Coronary artery (tissue), 2 donors: ENCODE measurements around the gene ARHGEF16.

Experiments
- DNase-seq: peaks from one replicate; pipeline ENCODE4 v3.0.0-alpha.2; 2017; ENCODE audit warnings: low spot score
- H3K27ac ChIP-seq, 2 donors: fragments of 200-600 bp; sonication (generic); one replicate each; pipeline ENCODE4 v1.5.1; 2016 to 2019
- H3K4me3 ChIP-seq: fragments of 200-600 bp; sonication (generic); 2 replicates; pipeline ENCODE4 v1.5.1; 2016; ENCODE audit warnings: mild to moderate bottlenecking, moderate library complexity
- TF ChIP-seq, protein P1 (sequence below): fragments of 200-600 bp; sonication (generic); IDR thresholded peaks from one replicate; pipeline ENCODE4 v1.5.1; 2019; ENCODE audit warnings: antibody characterized with exemption

The ARHGEF16 gene

GRCh38 chr1:3519301-3519885, 64.9 kb downstream of the ARHGEF16 start:
- no peak overlapping the region for H3K4me3 ChIP-seq
- H3K27ac ChIP-seq: no peak overlapping the region
- no peak for DNase-seq
- TF ChIP-seq, protein P1, sequence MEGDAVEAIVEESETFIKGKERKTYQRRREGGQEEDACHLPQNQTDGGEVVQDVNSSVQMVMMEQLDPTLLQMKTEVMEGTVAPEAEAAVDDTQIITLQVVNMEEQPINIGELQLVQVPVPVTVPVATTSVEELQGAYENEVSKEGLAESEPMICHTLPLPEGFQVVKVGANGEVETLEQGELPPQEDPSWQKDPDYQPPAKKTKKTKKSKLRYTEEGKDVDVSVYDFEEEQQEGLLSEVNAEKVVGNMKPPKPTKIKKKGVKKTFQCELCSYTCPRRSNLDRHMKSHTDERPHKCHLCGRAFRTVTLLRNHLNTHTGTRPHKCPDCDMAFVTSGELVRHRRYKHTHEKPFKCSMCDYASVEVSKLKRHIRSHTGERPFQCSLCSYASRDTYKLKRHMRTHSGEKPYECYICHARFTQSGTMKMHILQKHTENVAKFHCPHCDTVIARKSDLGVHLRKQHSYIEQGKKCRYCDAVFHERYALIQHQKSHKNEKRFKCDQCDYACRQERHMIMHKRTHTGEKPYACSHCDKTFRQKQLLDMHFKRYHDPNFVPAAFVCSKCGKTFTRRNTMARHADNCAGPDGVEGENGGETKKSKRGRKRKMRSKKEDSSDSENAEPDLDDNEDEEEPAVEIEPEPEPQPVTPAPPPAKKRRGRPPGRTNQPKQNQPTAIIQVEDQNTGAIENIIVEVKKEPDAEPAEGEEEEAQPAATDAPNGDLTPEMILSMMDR: no peak

DNA sequence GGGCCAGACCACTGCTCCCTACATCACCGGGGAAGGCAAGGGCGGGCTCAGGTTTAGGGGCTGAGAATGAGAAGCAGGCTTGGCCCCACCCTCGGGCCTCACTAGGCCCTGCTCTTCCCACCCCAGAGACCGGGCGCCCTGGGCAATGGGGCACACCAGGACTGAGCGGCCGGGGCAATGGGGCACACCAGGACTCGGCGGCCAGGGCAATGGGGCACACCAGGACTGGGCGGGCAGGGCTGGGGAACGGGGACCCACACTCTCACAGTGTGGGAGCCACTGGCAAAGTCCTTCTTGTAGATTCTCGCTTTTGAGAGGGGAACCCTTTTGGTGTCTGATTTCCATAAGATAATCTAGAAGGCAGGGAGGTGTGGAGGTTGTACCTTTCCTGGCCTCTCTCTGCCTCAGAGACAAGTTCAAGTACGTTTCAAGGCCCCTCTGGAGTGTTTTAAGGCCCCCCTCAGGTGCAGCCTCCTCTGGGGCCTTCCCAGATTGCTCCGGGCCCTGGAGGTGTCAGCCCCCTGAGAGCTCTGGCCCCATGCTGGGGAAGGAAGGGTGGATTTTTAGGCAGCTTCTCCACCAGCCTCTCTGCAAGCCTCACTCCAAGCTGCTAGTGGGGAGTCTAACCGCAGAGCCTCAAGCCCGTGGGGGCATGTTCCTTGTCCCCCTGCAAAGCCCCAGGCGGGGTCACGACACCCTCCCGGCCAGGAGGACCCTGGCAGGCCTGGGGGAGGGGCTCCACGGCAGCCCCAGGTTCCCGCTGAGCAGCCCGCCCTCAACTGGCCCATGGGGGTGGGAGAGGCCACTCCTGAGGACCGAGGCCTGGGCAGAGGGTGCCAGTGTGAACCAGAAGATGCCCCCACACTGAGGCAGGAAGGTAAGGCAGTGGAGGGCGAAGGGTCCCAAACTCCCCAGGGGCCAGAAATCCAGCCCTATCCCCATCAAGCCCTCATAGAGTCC, 66.2 kb downstream of the ARHGEF16 start:
- DNase-seq: no peak
- Histone ChIP-seq H3K27ac (no peak overlapping the region), H3K4me3 (no peak overlapping the region)
- TF ChIP-seq, protein P1: no peak

- no peak for DNase-seq
- TF ChIP-seq, protein P1: no peak
- no peak overlapping the region for H3K27ac ChIP-seq
Measured at GRCh38 chr1:3521426-3521825, 67.0 kb downstream of the ARHGEF16 start.

GRCh38 chr1:3522112-3522511, 67.6 kb downstream of the ARHGEF16 start:
- TF ChIP-seq, protein P1: no peak
- no peak overlapping the region for H3K27ac ChIP-seq
- H3K4me3 ChIP-seq: no peak overlapping the region
- DNase-seq: no peak

More at GRCh38 chr1:3521426-3521825, 67.0 kb downstream of the ARHGEF16 start:
- H3K4me3 ChIP-seq: no peak overlapping the region

- DNase-seq: no peak
- Histone ChIP-seq H3K4me3 (no peak overlapping the region), H3K27ac (no peak overlapping the region)
- TF ChIP-seq, protein P1: no peak
Measured at GRCh38 chr1:3522564-3523265, 68.2 kb downstream of the ARHGEF16 start.

- TF ChIP-seq, protein P1: no peak
- Histone ChIP-seq H3K4me3 (no peak overlapping the region), H3K27ac (no peak overlapping the region)
- no peak for DNase-seq
Measured at GRCh38 chr1:3523980-3524379, 69.5 kb downstream of the ARHGEF16 start.
